Tibial nerve (tissue), 4 donors: ENCODE data around the gene BCOR.

Experiments
- CTCF ChIP-seq, 5 experiments: fragments of 200-600 bp in 3 of 5; fragments of 450-650 bp in 2 of 5; sonication (generic) in 3 of 5; IDR thresholded peaks; one replicate each; pipeline ENCODE4 v1.5.1; 2016 to 2019; ENCODE audit warnings: antibody characterized with exemption in 5 of 5, mild to moderate bottlenecking in 3 of 5, moderate library complexity in 2 of 5
- EP300 ChIP-seq, 2 donors: sonication (generic); formaldehyde crosslinking; IDR thresholded peaks; one replicate each; pipeline ENCODE4 v1.6.1; 2017; ENCODE audit warnings: antibody characterized with exemption in 2 of 2, mild to moderate bottlenecking in 1 of 2

- TF ChIP-seq CTCF (IDR thresholded peaks at IDR 0.05) (no peak), EP300 (IDR thresholded peaks at IDR 0.05) (no peak)
Observed at GRCh38 chrX:40100141-40100536, 2.4 kb upstream of the BCOR start.
